ENCODE measurements around the gene C19orf25.
"Not testable (repeated sequence)": the region's sequence is repeated elsewhere in the genome, so short reads cannot be mapped to it uniquely, and the experiment has no call there.

Gene C19orf25

GRCh38 chr19:1481893-1482360 lies 2.9 kb upstream of the C19orf25 start:
- DNase-seq (ENCODE audit: low read depth) = no peak

GRCh38 chr19:1481224-1481892 lies 2.3 kb upstream of the C19orf25 start:
- DNase-seq (ENCODE audit: low read depth) = no peak

- DNase-seq (ENCODE audit: low read depth) = not testable (repeated sequence)
These were observed 2.0 kb downstream of the C19orf25 start for GRCh38 chr19:1477056-1477455.

GRCh38 chr19:1475751-1476437 lies 3.1 kb downstream of the C19orf25 start:
- no peak for DNase-seq (ENCODE audit: low read depth)

GRCh38 chr19:1474765-1475351 lies 4.2 kb downstream of the C19orf25 start:
- DNase-seq (ENCODE audit: low read depth) = no peak

- no peak for DNase-seq (ENCODE audit: low read depth)
These were observed 4.8 kb downstream of the C19orf25 start for GRCh38 chr19:1474011-1474764.

- DNase-seq (ENCODE audit: low read depth) = no peak
These were observed 5.7 kb downstream of the C19orf25 start for GRCh38 chr19:1473085-1473851.

GRCh38 chr19:1472231-1473084 lies 6.6 kb downstream of the C19orf25 start:
- no peak for DNase-seq (ENCODE audit: low read depth)

- no peak for DNase-seq (ENCODE audit: low read depth)
These were observed 7.4 kb downstream of the C19orf25 start for GRCh38 chr19:1471515-1472160.

- no peak for DNase-seq (ENCODE audit: low read depth)
These were observed 8.0 kb downstream of the C19orf25 start for GRCh38 chr19:1471010-1471514.

GRCh38 chr19:1470305-1471009 lies 8.6 kb downstream of the C19orf25 start:
- no peak for DNase-seq (ENCODE audit: low read depth)

- no peak for DNase-seq (ENCODE audit: low read depth)
These were observed 9.0 kb downstream of the C19orf25 start for GRCh38 chr19:1470055-1470304.

- DNase-seq (ENCODE audit: low read depth) = no peak
These were observed 9.6 kb downstream of the C19orf25 start for GRCh38 chr19:1469255-1470054.

- no peak for DNase-seq (ENCODE audit: low read depth)
These were observed 10.2 kb downstream of the C19orf25 start for GRCh38 chr19:1468821-1469254.

GRCh38 chr19:1468274-1468820 lies 10.7 kb downstream of the C19orf25 start:
- DNase-seq (ENCODE audit: low read depth) = no peak

GRCh38 chr19:1467490-1468273 lies 11.3 kb downstream of the C19orf25 start:
- no peak for DNase-seq (ENCODE audit: low read depth)

- DNase-seq (ENCODE audit: low read depth) = no peak
These were observed 11.9 kb downstream of the C19orf25 start for GRCh38 chr19:1467215-1467489.
